Stimulated activated CD4-positive, alpha-beta T cell treated with anti-CD3 and anti-CD28 coated beads, Interleukin-2, amount 100 ng/mL, for 24 hours (primary cell): ENCODE data around the gene EMILIN2.
"Not testable (repeated sequence)": the region's sequence is repeated elsewhere in the genome, so short reads cannot be mapped to it uniquely, and the experiment has no call there.

Experiments
- DNase-seq, 2 donors: peaks; one replicate each; pipeline ENCODE4 v3.0.0-alpha.2; 2020

Gene EMILIN2

DNA sequence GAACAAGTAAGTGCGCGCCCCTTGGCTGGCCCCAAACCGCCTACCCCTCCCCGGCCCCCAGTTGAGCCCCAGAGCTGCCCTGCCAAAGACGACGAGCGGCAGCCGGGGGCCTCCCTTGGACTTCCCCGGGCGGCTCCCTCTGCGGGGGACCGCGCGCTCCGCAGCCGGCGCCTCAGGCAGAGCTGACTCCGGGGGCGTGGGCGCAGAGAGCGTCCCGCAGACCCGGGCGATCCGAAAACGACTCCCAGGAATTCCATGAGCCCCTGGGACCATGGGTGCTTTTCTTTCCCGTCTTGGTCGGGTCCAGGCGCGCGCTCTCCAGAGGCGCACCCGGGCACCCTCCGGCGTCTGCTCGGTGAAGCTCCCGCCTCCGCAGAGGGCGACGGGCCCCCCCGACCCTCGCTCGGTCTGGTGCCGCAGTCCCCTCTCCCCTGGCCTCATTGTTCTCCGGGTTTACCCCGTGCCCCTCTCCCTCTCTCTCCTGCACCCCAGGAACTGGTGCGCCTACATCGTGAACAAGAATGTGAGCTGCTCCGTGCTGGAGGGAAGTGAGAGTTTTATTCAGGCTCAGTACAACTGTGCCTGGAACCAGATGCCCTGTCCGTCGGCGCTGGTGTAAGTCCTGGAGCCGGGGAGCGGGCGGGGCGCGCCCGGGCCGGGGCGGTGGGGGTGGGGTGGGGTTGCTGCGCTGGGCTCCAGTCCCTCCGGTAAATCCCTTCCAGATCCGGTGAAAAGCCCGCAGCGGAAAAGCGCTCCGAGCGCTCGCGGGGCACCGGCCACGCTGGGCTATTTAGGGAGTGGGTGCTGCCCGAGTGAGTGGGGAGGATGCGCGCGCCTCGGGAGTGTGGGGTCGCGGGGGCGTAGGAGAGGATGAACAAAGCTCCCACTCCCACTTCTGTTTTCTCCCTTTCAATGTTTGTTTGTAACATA lies 776 bp downstream of the EMILIN2 start:
- peak; percentile 27 to 50 for DNase-seq

- DNase-seq, result no peak
Measured at GRCh38 chr18:2848247-2849246, 1.7 kb downstream of the EMILIN2 start.

DNA sequence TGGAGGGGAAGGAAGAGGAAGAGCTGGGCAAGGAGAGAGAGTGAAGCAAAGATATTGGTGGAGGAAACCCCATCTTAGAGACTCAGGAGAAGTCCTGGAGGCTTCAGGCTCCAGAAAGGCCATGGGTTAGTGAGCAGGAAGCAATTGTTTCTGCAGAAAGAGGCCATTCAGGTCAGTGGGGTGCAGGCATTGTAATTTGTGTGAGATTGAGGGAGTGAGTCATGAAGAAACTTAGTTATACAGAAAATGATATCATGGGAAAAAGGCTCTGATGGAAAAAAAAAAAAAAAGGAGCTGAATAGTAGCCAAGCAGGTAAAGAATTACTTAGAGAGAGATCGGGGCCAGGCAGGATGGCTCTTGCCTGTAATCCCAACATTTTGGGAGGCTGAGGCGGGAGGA lies 4.0 kb downstream of the EMILIN2 start:
- DNase-seq, result peak in 1 of 2 donors; percentile 17

DNA sequence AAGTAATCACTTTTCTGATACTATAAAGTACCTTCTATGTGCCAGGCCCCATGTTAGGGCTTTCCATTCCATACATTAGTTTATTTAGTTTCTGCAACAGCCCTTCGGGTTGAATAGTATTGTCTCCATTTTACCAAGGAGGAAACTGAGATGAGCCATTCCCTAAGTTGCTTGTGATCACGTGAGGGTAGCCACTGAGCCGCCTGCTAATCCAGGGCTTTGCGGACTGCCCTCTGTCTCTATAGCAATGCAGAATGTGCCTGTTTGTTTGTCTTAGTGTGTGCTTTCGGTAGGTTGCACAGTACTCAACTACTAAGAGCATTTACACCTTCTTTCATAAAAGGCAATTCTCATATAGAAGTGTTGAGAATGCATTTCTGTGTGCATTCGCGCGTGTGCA lies 5.0 kb downstream of the EMILIN2 start:
- DNase-seq, result no peak

DNA sequence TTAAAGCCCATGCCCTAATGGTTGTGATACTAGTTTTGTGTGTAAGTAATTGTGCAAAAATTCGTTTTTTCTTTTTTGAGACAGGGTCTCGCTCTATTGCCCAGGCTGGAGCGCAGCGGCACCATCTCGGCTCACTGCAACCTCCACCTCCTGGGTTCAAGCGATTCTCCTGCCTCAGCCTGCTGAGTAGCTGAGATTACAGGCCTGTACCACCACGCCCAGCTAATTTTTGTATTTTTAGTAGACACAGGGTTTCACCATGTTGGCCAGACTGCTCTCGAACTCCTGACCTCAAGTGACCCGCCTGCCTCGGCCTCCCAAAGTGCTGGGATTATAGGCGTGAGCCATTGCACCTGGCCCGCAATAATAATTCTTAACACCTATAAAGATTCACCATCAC lies 5.7 kb downstream of the EMILIN2 start:
- not testable (repeated sequence) for DNase-seq

- no peak for DNase-seq
Measured at GRCh38 chr18:2853173-2853925, 6.5 kb downstream of the EMILIN2 start.

- no peak for DNase-seq
Measured at GRCh38 chr18:2853926-2854664, 7.3 kb downstream of the EMILIN2 start.

DNA sequence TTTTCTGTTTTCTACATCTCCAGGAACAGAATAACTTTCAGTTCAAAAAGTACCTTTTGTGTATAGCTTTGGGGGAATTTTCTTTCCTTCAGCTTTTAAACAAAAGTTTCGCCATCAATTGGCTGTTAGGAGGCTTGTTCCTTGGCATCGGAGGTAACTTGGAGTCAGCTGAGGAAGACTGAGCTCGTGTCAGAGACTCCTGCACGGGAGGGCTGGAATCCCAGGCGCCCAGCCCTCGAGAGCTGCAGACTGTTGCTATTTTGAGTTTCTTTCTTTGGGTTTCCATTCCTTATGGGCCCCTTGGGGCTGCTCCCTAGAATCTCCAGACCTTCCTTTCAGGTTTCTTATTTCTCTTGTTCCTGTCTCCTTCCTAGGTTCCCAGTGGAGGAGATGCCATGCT lies 8.1 kb downstream of the EMILIN2 start:
- DNase-seq, result no peak

GRCh38 chr18:2855560-2856350 lies 8.9 kb downstream of the EMILIN2 start:
- DNase-seq, result no peak

GRCh38 chr18:2856547-2857170 lies 9.9 kb downstream of the EMILIN2 start:
- no peak for DNase-seq

DNA sequence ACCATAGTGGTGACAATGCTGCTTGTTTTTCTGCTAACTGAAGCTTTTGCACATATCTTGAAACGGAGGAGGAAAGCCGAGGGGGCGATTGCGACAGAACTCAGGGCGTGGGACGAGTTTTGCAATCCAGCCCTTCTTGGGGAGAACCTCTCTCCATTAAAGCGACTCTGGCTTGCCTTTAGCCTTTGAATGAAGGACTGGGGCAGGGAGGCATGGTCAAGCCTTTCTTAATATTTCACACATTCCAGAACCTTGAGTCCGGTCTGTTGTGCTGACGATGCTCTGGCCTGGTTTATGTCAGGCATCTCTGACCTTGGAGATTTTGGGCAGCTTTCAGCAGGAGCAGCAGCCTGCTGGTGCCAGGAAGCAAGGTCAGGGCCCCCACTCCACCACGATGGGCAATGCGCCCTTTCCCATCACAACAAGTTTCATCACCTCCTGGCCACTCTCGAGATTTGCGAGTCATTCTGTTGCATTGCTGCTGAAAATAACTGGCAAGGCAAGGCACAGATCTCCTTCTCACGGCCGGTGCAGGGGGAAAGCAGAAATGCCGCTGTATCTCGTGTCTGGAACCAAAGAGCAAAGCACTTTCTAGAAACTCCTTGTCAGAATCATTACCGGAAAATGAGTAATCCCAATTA lies 10.8 kb downstream of the EMILIN2 start:
- no peak for DNase-seq

DNA sequence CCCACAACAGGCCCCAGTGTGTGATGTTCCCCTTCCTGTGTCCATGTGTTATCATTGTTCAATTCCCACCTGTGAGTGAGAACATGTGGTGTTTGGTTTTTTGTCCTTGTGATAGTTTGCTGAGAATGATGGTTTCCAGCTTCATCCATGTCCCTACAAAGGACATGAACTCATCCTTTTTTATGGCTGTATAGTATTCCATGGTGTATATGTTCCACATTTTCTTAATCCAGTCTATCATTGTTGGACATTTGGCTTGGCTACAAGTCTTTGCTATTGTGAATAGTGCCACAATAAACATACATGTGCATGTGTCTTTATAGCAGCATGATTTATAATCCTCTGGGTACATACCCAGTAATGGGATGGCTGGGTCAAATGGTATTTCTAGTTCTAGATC lies 13.6 kb downstream of the EMILIN2 start:
- DNase-seq, result not testable (repeated sequence)

- not testable (repeated sequence) for DNase-seq
Measured at GRCh38 chr18:2863997-2864396, 17.2 kb downstream of the EMILIN2 start.

- DNase-seq, result not testable (repeated sequence)
Measured at GRCh38 chr18:2866465-2866864, 19.7 kb downstream of the EMILIN2 start.

DNA sequence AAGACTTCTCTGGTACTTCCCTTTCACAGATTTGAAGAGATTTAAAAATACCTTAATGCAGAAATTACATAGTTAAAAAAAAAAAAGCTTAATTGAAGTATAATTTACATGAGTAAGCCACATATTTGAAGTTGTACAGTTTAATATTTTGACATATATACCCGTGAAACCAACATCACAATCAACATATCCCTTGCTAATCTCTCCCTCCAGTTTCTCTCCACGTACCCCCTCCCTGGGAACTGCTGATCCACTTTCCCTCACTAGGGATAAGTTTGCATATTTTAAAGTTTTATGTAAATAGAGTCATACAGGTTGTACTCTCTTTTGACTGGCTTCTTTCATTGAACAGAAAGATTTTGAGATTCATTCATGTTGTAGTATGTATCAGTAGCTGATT lies 22.4 kb downstream of the EMILIN2 start:
- no peak for DNase-seq

GRCh38 chr18:2871111-2871720 lies 24.4 kb downstream of the EMILIN2 start:
- DNase-seq, result no peak

GRCh38 chr18:2872095-2872494 lies 25.3 kb downstream of the EMILIN2 start:
- DNase-seq, result no peak

GRCh38 chr18:2874765-2875164 lies 28.0 kb downstream of the EMILIN2 start:
- DNase-seq, result no peak

DNA sequence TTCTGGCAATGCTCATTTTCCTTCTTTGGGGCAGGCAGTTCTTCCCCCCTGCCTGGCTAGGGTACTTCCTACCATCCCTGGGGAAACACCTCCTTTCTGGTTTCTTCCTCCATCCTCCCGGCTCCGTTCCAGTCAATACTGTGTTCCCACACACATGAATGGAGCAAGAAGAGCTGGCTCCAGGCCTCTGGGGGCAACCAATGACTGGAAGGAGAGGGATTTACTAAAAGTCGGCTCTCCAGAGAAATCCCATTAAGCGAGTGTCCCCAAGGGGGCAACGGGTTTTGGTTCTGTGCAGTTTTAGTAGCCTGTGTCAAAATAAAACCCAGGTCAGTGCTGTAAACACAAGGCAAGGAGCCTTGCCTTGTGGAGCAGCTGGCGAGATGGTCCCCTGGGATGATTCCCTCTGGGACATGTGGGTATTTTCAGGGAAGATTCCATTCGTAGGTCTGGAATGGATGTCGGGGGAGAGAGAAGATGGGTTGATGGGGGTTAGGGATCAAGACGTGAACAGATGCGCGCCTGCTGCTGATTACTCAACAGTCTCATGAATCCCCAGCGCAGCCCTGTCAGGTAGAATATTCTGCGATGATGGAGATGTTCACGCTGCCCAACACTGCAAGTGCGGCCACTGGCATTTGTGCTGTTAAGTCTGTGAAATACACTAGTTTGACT lies 32.0 kb downstream of the EMILIN2 start:
- no peak for DNase-seq
